HG02884 (cell line): ENCODE data around the gene DPF3.
"Not testable (repeated sequence)": the region's sequence is repeated elsewhere in the genome, so short reads cannot be mapped to it uniquely, and the experiment has no call there.

Source experiments
- ATAC-seq: cut with Tn5 transposase; IDR thresholded peaks from one replicate; pipeline ENCODE4 v1.9.1; 2021; ENCODE audit warnings: mild to moderate bottlenecking, moderate library complexity; ENCODE audit not compliant: unreplicated experiment

Gene DPF3

GRCh38 chr14:72881543-72881942 is 12.4 kb downstream of the DPF3 start:
- no peak for ATAC-seq

GRCh38 chr14:72880820-72881219 is 13.1 kb downstream of the DPF3 start:
- ATAC-seq = no peak

- ATAC-seq = no peak
Measured at GRCh38 chr14:72880164-72880563, 13.7 kb downstream of the DPF3 start.

- ATAC-seq = no peak
Measured at GRCh38 chr14:72879431-72879830, 14.5 kb downstream of the DPF3 start.

- ATAC-seq = no peak
Measured at GRCh38 chr14:72878746-72879145, 15.2 kb downstream of the DPF3 start.

- ATAC-seq = no peak
Measured at GRCh38 chr14:72876710-72877063, 17.2 kb downstream of the DPF3 start.

- ATAC-seq = no peak
Measured at GRCh38 chr14:72876005-72876709, 17.7 kb downstream of the DPF3 start.

- ATAC-seq = not testable (repeated sequence)
Measured at GRCh38 chr14:72870878-72871277, 23.0 kb downstream of the DPF3 start.

GRCh38 chr14:72869407-72870329 is 24.2 kb downstream of the DPF3 start:
- ATAC-seq = no peak

GRCh38 chr14:72868500-72868899 is 25.4 kb downstream of the DPF3 start:
- no peak for ATAC-seq

- ATAC-seq = no peak
Measured at GRCh38 chr14:72864712-72865365, 29.1 kb downstream of the DPF3 start.

- ATAC-seq = no peak
Measured at GRCh38 chr14:72863216-72864006, 30.5 kb downstream of the DPF3 start.

GRCh38 chr14:72856530-72857266 is 37.2 kb downstream of the DPF3 start:
- ATAC-seq = no peak

GRCh38 chr14:72855913-72856312 is 38.0 kb downstream of the DPF3 start:
- no peak for ATAC-seq

- no peak for ATAC-seq
Measured at GRCh38 chr14:72852194-72852593, 41.7 kb downstream of the DPF3 start.

- no peak for ATAC-seq
Measured at GRCh38 chr14:72851635-72852034, 42.3 kb downstream of the DPF3 start.

GRCh38 chr14:72850360-72850759 is 43.5 kb downstream of the DPF3 start:
- no peak for ATAC-seq

- no peak for ATAC-seq
Measured at GRCh38 chr14:72849222-72849621, 44.7 kb downstream of the DPF3 start.

GRCh38 chr14:72847721-72848120 is 46.2 kb downstream of the DPF3 start:
- ATAC-seq = no peak

GRCh38 chr14:72845683-72846082 is 48.2 kb downstream of the DPF3 start:
- no peak for ATAC-seq
